WTC11 (cell line): ENCODE results near the gene RXRA. TPM values are rescaled to one million over a fixed set of nuclear protein-coding genes. Genes with fewer than 3 reads are reported as not detected.

Source experiments
- ATAC-seq: fragments of 200-7000 bp; cut with Tn5 transposase; 2 replicates; pipeline ENCODE4 v1.10.0; 2021; ENCODE audit warnings: mild to moderate bottlenecking, moderate library complexity
- CTCF ChIA-PET: fragments of 300-600 bp; sonication (Branson Sonifier 250); formaldehyde crosslinking; loops from one replicate; lab custom pipeline; 2021; ENCODE audit warnings: antibody characterized with exemption; lab: Charles Lee
- POLR2A ChIA-PET: fragments of 350-600 bp; sonication (Branson Sonifier 250); formaldehyde crosslinking; loops from one replicate; lab custom pipeline; 2021; ENCODE audit warnings: antibody characterized with exemption; lab: Charles Lee
- DNase-seq: peaks from one replicate; pipeline ENCODE4 v3.0.0; 2021; ENCODE audit warnings: low spot score
- H3K27ac Mint-ChIP-seq: 2 replicates; pipeline ENCODE4 v1.8.0; 2021; ENCODE audit warnings: mixed read lengths
- H3K27me3 Mint-ChIP-seq: 2 replicates; pipeline ENCODE4 v1.8.0; 2021; ENCODE audit warnings: low read depth, mild to moderate bottlenecking, moderate library complexity, mixed read lengths
- H3K36me3 Mint-ChIP-seq: 2 replicates; pipeline ENCODE4 v1.8.0; 2021; ENCODE audit warnings: mixed read lengths
- H3K4me1 Mint-ChIP-seq: 2 replicates; pipeline ENCODE4 v1.8.0; 2022; ENCODE audit warnings: mixed read lengths
- H3K4me3 Mint-ChIP-seq: 2 replicates; pipeline ENCODE4 v1.8.0; 2021; ENCODE audit warnings: mild to moderate bottlenecking, moderate library complexity, mixed read lengths
- H3K9me3 Mint-ChIP-seq: 2 replicates; pipeline ENCODE4 v1.8.0; 2021; ENCODE audit warnings: mixed read lengths
- ATF3 ChIP-seq: sonication (generic); formaldehyde crosslinking; conservative IDR thresholded peaks from 2 replicates; pipeline ENCODE4 v1.8.1; 2022; ENCODE audit warnings: mild to moderate bottlenecking, missing genetic modification reagents
- E2F4 ChIP-seq: sonication (generic); formaldehyde crosslinking; IDR thresholded peaks from 2 replicates; pipeline ENCODE4 v1.8.1; 2022; ENCODE audit warnings: low read depth, mild to moderate bottlenecking, moderate library complexity, missing genetic modification reagents, borderline replicate concordance
- ESRRA ChIP-seq: sonication (generic); formaldehyde crosslinking; IDR thresholded peaks from 2 replicates; pipeline ENCODE4 v1.8.1; 2022; ENCODE audit warnings: mild to moderate bottlenecking, missing genetic modification reagents, borderline replicate concordance
- HMGXB4 ChIP-seq: sonication (generic); formaldehyde crosslinking; IDR thresholded peaks from 2 replicates; pipeline ENCODE4 v1.8.1; 2023; ENCODE audit warnings: mild to moderate bottlenecking, moderate library complexity, missing genetic modification reagents
- IRF2 ChIP-seq: sonication (generic); formaldehyde crosslinking; IDR thresholded peaks from 2 replicates; pipeline ENCODE4 v1.8.0; 2022; ENCODE audit warnings: low read depth, missing genetic modification reagents, borderline replicate concordance
- KAT7 ChIP-seq: sonication (generic); formaldehyde crosslinking; IDR thresholded peaks from 2 replicates; pipeline ENCODE4 v1.8.1; 2023; ENCODE audit warnings: missing genetic modification reagents, mild to moderate bottlenecking, borderline replicate concordance
- MAX ChIP-seq: sonication (generic); formaldehyde crosslinking; IDR thresholded peaks from 2 replicates; pipeline ENCODE4 v1.8.0; 2022; ENCODE audit warnings: mild to moderate bottlenecking, missing genetic modification reagents
- MLX ChIP-seq: sonication (generic); formaldehyde crosslinking; IDR thresholded peaks from 2 replicates; pipeline ENCODE4 v1.8.1; 2023; ENCODE audit warnings: mild to moderate bottlenecking, missing genetic modification reagents, moderate library complexity
- OVOL2 ChIP-seq: fragments of 250-450 bp; sonication (Bioruptor Pico); IDR thresholded peaks from 2 replicates; pipeline ENCODE4 v1.9.0; 2021; ENCODE audit warnings: mild to moderate bottlenecking, borderline replicate concordance
- RELA ChIP-seq: sonication (generic); formaldehyde crosslinking; IDR thresholded peaks from 2 replicates; pipeline ENCODE4 v1.8.1; 2022; ENCODE audit warnings: missing genetic modification reagents, mild to moderate bottlenecking, borderline replicate concordance
- STAT6 ChIP-seq: sonication (generic); formaldehyde crosslinking; conservative IDR thresholded peaks from 2 replicates; pipeline ENCODE4 v1.8.1; 2023; ENCODE audit warnings: mild to moderate bottlenecking, low read depth, missing genetic modification reagents, moderate library complexity
- TCF7 ChIP-seq: sonication (generic); formaldehyde crosslinking; IDR thresholded peaks from 2 replicates; pipeline ENCODE4 v1.8.0; 2022; ENCODE audit warnings: mild to moderate bottlenecking, low read depth, missing genetic modification reagents, moderate library complexity
- ZNF232 ChIP-seq: sonication (generic); formaldehyde crosslinking; IDR thresholded peaks from 2 replicates; pipeline ENCODE4 v1.8.0; 2022; ENCODE audit warnings: mild to moderate bottlenecking, missing genetic modification reagents
- ZNF425 ChIP-seq: fragments of 250-450 bp; sonication (Bioruptor Pico); conservative IDR thresholded peaks from 2 replicates; pipeline ENCODE4 v1.9.0; 2021; ENCODE audit warnings: mild to moderate bottlenecking
- total RNA-seq: library from RNA; stranded (reverse); gene quantifications from 3 replicates; pipeline ENCODE4 v1.2.3, GENCODE V29; 2021

Gene RXRA
- total RNA-seq, 1 experiment from 2014 or later: 27.5 TPM

- TF ChIP-seq MAX (CRISPR knock-in tag) (no peak), STAT6 (CRISPR knock-in tag) (no peak)
Measured at GRCh38 chr9:134340475-134341160, 14.4 kb downstream of the RXRA start (continued).

- peaks cover 6% of the 10 kb centered on the region; the same call in 1 of the 2 replicates for H3K4me1 Mint-ChIP-seq
- DNase-seq (no peak), ATAC-seq (no peak)
- TF ChIP-seq ESRRA (CRISPR knock-in tag): no peak
- no peak overlapping the region for H3K4me3 Mint-ChIP-seq
- H3K27ac Mint-ChIP-seq: 0 out of 2 replicates have a peak overlapping the region, but pooled peaks have one; percentile 48
- H3K9me3 Mint-ChIP-seq: no peaks in the 10 kb centered on the region
- H3K36me3 Mint-ChIP-seq: no peaks in the 10 kb centered on the region
- CTCF ChIA-PET: no interaction called here
- POLR2A ChIA-PET: no interaction called here
- H3K27me3 Mint-ChIP-seq: no peaks in the 10 kb centered on the region
Measured at GRCh38 chr9:134341306-134341705, 15.1 kb downstream of the RXRA start.

- ATAC-seq: no peak
- no peaks in the 10 kb centered on the region for H3K36me3 Mint-ChIP-seq
Measured at GRCh38 chr9:134341929-134342745, 15.9 kb downstream of the RXRA start.

More at GRCh38 chr9:134341929-134342745, 15.9 kb downstream of the RXRA start:
- TF ChIP-seq ZNF232 (CRISPR knock-in tag): no peak
- no peak for TF ChIP-seq OVOL2 (CRISPR knock-in tag)
- TF ChIP-seq IRF2: no peak
- TF ChIP-seq TCF7 (CRISPR knock-in tag): no peak
- no peak for TF ChIP-seq E2F4 (CRISPR knock-in tag)
- no peak for TF ChIP-seq HMGXB4 (CRISPR knock-in tag)
- no peak for TF ChIP-seq ZNF425 (CRISPR knock-in tag)
- TF ChIP-seq KAT7: no peak
- TF ChIP-seq STAT6 (CRISPR knock-in tag): no peak
- TF ChIP-seq MLX: no peak
- no peak for TF ChIP-seq ATF3 (CRISPR knock-in tag)
- TF ChIP-seq RELA: no peak
- no peak overlapping the region for H3K4me3 Mint-ChIP-seq
- H3K27me3 Mint-ChIP-seq: no peaks in the 10 kb centered on the region
- no peaks in the 10 kb centered on the region for H3K9me3 Mint-ChIP-seq
- CTCF ChIA-PET: no interaction called here
- POLR2A ChIA-PET: no interaction called here
- H3K27ac Mint-ChIP-seq: no peak overlapping the region
- H3K4me1 Mint-ChIP-seq: peaks cover 6% of the 10 kb centered on the region; the same call in 1 of the 2 replicates
- DNase-seq: no peak
